Upper lobe of left lung (tissue), 4 donors: Measurements from ENCODE around the gene FAM193B.

Experiments used
- EP300 ChIP-seq, 4 donors: sonication (generic); formaldehyde crosslinking; IDR thresholded peaks; one replicate each; pipeline ENCODE4 v1.5.1; 2017; ENCODE audit warnings: antibody characterized with exemption in 4 of 4, control low read depth in 2 of 4
- POLR2A ChIP-seq, 4 donors: fragments of 450-650 bp; IDR thresholded peaks; one replicate each; pipeline ENCODE4 v1.5.1; 2016 to 2017; ENCODE audit warnings: antibody characterized with exemption in 4 of 4, mild to moderate bottlenecking in 2 of 4
- POLR2AphosphoS5 ChIP-seq, 2 donors: sonication (generic); formaldehyde crosslinking; IDR thresholded peaks; one replicate each; pipeline ENCODE4 v1.5.1; 2017; ENCODE audit warnings: antibody characterized with exemption in 2 of 2
- TF ChIP-seq, protein P1 (sequence below), 6 experiments: fragments of 450-650 bp in 4 of 6; fragments of 200-600 bp in 2 of 6; sonication (generic) in 2 of 6; IDR thresholded peaks; one replicate each; pipeline ENCODE4 v1.5.1; 2016 to 2019; ENCODE audit warnings: antibody characterized with exemption in 6 of 6

DNA sequence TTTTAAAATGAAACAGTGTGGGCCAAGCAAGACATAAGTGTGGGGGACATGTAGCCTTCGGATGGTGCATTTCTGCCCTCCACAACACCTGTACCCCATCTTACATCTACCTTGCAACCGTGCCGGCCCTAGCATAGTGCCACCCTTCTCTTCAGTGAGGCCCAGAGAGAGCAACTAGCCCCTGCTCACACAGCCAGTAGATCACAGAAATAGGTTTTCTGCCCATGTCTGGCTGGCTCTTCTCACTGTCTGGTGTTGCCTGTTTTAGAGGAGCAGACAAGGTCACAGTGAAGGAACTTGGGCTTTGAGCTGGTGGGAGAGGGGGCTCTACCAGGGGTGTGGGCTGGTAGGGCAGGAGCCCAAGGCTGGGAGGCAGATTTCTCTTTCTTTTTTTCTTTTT lies 68.1 kb downstream of the FAM193B start:
- TF ChIP-seq, protein P1, sequence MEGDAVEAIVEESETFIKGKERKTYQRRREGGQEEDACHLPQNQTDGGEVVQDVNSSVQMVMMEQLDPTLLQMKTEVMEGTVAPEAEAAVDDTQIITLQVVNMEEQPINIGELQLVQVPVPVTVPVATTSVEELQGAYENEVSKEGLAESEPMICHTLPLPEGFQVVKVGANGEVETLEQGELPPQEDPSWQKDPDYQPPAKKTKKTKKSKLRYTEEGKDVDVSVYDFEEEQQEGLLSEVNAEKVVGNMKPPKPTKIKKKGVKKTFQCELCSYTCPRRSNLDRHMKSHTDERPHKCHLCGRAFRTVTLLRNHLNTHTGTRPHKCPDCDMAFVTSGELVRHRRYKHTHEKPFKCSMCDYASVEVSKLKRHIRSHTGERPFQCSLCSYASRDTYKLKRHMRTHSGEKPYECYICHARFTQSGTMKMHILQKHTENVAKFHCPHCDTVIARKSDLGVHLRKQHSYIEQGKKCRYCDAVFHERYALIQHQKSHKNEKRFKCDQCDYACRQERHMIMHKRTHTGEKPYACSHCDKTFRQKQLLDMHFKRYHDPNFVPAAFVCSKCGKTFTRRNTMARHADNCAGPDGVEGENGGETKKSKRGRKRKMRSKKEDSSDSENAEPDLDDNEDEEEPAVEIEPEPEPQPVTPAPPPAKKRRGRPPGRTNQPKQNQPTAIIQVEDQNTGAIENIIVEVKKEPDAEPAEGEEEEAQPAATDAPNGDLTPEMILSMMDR (IDR thresholded peaks at IDR 0.05), result no peak
- TF ChIP-seq POLR2AphosphoS5 (IDR thresholded peaks at IDR 0.05), result no peak
- TF ChIP-seq POLR2A (IDR thresholded peaks at IDR 0.05), result no peak
- no peak for TF ChIP-seq EP300 (IDR thresholded peaks at IDR 0.05)
